Stimulated activated CD4-positive, alpha-beta T cell treated with anti-CD3 and anti-CD28 coated beads, Interleukin-15, amount 100 ng/mL, for 1 hour (primary cell): ENCODE data around the gene CLPSL1.

Experiments
- DNase-seq, 2 donors: peaks; one replicate each; pipeline ENCODE4 v3.0.0-alpha.2; 2020; ENCODE audit warnings: low read depth in 1 of 2, low spot score in 1 of 2

The CLPSL1 gene

DNA sequence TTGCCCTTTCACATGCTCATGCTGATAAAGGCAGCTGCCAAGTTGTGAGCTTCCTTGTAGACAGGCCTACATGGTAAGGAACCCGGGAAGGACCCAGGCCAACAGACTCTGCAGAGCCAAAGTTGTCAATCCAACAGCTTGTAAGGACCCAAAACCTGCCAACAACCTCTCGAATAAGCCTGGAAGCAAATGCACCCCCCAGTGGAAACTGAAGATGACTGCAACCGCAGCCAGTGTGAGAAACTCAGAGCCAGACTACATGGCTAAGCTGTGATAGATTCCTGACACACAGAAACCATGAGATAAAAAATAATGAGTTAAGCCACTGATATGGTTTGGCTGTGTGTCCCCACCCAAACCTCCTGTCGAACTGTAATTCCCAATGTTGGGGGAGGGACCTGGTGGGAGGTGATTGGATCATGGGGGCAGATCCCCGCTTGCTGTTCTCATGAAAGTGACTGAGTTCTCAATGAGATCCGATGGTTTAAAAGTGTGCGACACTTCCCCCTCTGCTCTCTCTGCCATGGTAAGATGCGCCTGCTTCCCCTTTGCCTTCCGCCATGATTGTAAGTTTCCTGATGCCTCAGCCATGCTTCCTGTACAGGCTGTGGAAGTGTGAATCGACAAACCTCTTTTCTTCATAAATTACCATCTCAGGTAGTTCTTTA is 23.2 kb upstream of the CLPSL1 start:
- no peak for DNase-seq

DNA sequence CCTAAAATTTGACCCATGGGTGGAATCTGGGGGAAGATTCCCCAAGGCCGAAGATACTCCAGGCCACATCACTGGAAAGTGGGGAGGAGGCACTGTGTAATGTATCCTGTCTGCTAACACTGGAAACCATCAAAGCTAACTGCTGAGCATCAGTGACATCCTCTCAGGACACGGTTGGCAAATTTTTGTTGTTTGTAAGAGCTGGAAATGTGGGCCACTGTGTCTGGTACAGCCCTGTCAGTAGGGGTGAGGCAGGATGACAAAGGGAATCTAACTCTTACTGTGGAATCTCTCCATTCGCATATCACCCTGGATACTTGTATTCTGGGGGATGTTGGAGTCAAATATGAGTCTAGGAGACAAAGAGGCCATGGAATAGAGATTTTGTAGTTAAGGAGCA is 21.4 kb upstream of the CLPSL1 start:
- no peak for DNase-seq

DNA sequence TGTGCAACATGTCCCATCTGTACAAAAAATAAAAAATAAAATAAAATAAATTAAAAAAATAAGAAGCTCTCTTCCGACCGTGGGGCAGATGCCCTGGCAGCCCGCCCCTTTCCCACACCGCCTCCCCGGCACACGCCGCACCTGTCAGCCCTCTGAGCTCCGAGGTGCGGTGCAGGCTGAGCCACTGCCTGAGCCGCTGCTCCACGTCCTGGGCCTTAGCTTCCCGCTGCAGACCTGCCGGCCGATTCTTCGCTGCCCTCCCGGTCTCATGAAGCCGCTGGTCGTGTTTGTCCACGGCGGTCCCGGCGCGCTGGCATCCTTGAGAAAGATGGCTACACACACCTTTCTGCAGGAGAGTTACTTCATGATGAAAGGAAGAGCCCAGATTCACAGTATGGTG is 15.1 kb upstream of the CLPSL1 start:
- DNase-seq: no peak

DNA sequence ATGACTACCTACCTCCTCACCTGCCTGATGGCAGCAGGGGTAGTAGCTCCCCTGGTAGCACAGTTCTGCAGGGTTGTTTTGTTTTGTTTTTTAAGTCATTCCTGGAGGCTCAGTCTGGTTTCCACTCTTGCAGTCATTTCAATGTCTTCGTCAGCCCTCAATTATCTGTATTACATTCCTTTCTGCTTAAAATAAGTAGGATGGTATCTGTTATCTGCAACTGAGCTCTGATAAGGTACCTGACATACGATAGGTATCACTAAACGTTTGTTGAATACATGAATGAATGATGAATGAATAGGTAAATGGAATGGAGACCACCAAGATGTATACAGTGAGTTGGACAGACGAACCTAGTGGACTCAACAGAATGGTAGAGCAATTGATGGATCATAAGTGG is 11.6 kb upstream of the CLPSL1 start:
- no peak for DNase-seq

DNA sequence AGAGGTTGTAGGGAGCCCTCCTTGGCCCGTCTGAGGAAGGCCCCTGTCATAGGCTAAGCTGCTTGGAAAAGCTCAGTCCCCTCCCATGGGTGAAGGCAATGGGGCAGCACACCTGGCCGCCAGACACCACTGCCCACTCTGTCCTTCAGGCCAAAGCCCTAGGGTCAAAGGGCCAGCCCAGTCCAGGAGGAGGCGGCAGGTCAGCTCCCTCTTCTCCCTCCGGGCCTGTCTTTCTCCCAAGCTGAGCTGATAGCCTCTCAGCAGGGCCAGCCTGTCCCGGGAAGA is 9.5 kb upstream of the CLPSL1 start:
- no peak for DNase-seq

DNA sequence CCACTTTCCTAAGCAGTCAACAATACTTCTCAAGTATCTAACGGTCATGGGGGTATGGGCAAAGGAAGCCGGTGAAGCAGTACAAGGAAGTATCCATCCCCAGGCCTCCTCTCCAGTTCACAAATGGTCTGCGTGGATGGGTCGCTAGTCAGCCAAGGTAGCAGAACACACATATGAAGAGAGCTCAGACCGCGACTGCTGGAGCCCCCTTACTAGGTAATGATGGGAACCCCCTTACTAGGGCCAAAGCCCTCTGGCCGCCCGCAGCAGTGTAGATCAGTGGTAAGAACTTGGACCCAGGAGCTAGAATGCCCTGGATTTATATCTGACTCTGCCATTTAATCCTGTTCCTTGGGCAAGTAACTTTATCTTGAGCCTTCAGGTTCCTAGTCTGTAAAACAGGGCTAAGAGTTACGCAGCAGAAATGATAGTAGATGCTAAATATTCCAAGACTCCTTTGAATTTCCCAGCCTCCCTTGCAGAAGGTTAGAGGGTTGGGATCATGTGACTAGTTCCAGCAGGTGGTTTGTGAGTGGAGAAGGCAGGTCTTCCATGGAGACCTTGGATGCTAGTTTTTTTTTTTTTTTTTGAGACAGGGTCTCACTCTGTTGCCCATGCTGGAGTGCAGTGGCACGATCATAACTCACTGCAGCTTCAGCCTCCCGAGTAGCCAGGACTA is 6.6 kb upstream of the CLPSL1 start:
- DNase-seq: no peak

DNA sequence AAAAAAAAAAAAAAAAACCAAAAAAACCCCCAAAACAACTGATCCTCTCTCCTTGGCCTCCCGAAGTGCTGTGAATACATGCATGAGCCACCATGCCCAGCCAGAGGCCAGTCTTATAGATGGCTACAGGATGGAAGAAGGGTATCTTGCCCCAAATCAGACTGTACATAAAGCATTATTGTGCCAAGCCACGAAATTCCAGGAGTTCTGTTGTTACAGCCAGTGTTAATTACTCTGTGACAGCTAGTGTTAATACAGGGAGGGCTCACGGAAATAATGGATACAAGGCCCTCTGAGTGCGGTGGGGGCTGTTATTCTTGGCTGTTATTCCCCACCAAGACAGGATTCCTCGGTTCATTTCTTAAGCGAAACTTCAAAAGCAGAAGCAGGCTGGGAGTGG is 5.8 kb upstream of the CLPSL1 start:
- DNase-seq: no peak

DNA sequence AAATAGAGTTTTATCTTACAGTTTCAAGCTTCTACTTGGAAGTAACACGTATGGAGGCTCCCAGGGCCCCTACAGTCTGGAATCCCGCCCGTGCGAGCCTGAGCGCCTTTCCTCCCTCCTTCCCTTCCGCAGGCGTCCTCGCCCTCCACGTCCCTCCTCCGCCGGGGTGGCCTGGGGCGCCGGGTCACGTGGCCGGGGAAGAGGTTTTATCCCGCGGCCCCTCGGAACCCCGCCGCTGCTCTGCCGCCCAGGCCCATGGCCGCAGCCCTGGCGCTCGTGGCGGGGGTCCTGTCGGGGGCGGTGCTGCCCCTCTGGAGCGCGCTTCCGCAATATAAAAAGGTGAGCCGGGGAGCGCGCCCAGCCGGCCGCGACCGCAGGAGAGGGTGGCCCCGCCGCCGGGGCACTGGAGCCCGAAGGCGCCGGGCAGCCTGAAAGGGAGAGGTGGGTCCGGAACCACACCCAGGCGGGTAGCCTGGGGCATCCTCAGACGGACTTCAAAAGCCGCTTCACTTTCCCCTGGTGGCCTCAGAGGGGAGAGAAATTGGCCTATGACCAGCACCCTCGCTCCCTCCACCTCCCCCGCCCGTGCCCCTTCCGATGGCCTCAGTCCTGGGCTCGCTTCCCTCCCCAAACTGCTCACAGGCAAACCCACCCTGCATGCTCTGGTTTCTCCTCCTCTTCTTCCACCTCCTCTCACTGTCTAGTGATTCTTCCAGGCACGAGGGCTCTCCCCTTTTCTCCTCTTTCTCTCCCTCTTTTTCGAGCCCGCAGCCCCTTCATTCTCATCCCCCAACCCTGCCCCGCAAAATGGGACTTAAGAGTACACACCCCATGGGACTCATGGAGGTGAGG is 4.2 kb upstream of the CLPSL1 start, which contains the start of gene CLPSL2:
TSS of gene CLPSL2 (plus strand) at position 235 of the 852 bp plus-strand sequence. CDS start at position 256, 21 bp downstream.
- DNase-seq: no peak

DNA sequence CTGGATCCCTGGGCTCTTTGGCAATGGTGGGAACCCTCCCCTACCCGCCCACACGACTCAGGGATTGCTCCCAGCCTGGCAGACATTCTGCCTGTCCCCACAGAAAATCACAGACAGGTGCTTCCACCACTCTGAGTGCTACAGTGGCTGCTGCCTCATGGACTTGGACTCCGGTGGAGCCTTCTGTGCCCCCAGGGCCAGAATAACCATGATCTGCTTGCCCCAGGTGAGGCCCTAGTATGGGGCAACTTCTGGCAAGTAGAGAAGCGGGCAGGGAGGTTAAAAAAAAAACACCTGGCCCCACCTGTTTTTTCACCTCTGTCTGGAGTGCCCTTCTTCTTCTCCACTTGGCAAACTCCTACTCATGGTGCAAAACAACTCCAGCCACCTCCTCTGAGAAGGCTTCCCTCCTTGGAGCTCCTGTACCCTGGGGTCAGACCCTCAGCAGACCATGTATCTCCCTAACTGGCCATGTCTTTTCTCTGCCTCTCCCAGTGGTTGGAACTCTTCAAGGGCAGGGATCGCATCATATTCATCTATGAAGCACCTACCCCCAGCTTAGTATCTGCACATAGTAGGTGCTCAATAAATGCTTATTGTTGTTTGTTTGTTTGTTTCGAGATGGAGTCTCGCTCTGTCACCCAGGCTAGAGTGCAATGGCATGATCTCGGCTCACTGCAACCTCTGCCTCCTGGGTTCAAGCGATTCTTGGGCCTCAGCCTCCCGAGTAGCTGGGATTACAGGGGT is 3.3 kb upstream of the CLPSL1 start:
- no peak for DNase-seq

DNA sequence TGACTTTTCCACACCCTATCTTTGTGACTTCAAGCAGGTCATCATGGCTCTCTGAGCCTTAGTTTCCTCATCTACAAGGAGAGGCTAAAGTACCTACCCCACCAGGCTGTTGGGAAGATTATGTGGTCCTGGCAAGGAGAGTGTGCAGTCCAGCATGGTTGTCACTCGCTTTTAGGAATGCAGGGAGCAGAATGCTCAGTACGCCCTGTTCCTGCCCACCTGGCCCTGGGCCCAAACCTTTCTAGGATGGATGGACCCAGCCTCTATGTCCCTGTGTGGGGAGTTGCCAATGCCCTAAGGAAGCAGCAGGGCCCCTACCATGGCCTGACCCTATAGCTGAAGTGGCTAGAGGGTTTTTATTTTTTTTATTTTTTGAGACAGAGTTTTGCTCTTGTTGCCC is 2.4 kb upstream of the CLPSL1 start:
- DNase-seq: no peak

DNA sequence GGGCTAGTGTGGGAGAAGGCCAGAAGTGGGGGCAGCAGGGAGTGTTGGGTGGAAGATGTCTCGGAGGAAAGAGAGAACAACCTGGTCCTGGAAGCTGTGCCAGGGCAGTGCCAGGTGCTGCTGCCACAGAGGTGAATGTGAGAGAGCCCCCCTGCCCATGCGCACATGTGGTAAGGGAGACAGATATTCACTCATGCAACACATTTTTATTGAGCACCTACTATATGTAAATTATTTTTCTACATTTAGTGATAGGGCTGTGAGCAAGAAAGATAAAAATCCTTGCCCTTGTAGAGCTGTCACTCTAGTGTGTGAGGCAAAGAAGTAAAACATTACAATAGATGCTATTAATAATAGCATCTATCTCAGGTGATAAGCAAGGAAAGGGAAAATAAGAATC is 471 bp downstream of the CLPSL1 start:
- no peak for DNase-seq

DNA sequence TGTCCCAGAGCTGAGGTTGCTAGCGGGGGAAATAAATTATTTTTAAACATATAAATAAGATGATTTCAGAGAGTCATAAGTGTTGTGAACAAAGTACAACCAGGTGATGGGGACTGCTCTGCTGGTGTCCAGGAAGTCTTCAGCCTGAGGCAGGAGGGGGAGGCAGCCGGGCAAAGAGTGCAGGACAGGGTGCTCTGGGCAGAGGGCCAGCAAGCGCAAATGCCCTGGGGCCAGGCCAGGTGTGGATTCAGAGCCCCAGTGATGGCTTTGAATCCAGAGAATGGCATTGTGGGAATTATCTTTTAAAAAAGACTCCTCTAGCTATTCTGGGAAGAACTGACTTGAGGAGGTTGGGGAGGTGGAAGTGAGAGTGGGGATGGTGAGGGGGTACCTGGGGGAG is 1.6 kb downstream of the CLPSL1 start:
- no peak for DNase-seq

DNA sequence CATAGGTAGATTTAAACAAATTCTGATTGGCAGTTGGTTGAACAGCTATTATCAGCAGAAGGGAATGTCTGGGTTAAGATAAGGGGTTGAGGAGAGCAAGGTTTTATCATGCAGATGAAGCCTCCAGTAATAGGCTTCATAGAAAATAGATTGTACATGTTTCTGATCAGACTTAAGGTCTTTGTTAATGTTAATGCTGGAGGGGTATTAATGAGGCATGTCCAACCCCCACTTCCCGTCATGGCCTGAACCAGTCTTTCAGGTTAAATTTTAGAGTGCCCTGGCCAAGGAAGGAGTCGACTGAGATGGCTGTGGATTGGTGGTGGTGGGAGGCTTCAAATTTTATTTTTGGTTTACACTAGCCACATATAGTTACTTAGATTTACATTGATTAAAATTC is 3.4 kb downstream of the CLPSL1 start:
- no peak for DNase-seq

DNA sequence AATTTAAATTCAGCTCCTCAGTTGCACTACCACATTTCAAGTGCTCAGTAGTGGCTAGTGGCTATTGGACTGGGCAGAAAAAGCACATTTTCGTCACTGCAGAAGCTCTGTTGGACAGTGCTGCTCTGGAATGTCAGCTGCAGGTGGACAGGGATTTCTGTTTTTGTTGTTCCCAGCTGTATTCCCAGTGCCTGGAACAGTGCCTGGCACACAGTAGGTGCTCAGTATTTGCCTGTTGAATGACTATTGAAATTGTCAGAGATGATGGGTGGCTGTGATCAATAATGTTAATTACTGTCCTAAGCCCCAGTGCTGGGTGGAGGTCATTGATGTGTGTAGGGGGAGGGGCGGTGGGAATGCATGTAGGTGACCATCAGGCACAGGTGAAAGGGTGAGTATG is 5.5 kb downstream of the CLPSL1 start:
- no peak for DNase-seq

DNA sequence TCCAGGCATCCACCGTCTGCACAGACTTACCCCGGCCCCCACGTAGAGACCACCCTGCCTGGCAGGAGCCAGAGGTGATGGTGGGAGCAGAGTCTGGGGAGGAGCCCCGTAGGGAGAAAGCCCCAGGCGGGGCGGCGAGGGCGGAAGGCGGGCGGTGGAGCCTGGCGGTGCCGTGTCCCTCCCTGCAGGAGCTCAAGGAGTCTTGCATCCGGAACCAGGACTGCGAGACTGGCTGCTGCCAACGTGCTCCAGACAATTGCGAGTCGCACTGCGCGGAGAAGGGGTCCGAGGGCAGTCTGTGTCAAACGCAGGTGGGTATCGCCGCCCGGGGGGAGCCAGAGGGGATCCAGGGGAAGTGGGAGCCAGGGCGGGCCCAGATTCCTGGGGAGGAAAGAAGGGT is 6.0 kb downstream of the CLPSL1 start:
- DNase-seq: no peak

DNA sequence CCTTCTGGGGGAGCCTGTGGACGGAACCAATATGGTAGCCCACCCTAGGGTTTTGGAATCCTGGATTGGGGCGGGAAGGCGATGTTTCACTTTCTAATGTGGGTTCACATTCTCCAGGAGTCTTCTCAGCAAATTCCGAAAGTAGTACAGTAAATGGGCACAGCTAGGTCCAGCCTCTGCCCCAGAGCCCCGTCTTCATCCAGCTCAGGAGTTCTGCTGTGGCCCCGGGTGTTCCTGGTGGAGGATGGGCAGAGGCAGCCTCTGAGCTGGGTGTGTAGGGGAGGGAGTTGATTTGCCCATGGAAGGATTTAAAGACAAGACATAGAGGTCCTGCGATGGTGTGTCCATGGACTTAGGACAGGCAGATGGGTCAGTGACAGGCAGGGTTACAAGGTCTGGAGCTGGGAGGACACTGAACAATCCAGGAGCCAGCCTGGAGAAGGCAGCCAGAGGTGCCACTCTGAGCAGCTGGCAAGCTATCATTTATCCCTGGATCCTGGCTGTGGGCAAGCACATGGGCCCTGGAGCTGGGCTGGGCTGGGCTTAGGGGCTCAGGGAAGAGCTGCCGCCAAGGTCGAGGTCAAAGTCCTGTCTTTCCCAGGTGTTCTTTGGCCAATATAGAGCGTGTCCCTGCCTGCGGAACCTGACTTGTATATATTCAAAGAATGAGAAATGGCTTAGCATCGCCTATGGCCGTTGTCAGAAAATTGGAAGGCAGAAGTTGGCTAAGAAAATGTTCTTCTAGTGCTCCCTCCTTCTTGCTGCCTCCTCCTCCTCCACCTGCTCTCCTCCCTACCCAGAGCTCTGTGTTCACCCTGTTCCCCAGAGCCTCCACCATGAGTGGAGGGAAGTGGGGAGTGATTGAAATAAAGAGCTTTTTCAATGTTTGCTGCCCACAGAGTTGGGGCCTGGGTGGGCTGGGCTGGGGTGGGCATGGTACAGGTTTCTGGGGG is 6.7 kb downstream of the CLPSL1 start:
- DNase-seq: no peak

DNA sequence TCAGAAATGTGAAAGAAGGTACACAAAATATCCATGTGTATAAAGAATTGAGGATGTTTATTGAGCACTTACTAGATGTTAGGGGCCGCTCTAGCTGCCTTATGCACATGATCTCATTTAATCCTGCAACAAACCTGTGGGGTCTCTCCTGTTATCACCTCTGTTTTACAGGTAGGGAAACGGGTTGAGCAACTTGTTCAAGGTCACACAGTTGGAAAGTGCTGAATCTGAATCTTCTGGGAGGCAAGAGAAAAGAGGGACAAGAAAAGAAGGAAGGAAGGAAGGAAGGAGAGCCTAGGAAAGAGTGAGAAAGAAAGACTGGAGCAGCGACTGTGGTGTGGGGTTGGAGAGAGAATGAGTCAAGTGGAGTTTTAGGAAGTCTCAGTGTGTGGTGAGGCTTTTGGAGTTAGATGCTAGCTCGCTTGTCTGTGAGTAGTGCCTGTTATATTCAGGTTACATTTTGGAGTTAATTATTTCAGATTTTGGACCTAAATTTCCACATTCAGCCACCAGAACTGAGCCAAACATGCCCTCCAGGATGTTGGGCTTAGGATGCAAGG is 7.7 kb downstream of the CLPSL1 start:
- no peak for DNase-seq

DNA sequence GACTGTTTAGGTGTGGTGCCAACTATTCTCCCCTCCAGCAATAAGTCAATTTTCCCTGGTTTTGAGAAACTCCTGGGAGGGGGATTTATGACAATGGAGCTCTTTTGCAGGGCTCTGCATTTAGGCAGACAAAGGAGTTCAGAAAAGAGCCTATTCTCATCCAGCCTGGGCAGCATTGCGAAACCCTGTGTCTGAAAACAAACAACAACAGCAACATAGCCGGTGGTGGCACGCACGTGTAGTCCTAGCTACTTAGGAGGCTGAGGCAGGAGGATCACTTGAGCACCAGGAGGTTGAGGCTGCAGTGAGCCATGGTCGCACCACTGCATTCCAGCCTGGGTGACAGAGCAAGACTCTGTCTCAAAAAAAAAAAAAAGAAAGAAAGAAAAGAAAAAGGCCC is 9.9 kb downstream of the CLPSL1 start:
- DNase-seq: no peak

DNA sequence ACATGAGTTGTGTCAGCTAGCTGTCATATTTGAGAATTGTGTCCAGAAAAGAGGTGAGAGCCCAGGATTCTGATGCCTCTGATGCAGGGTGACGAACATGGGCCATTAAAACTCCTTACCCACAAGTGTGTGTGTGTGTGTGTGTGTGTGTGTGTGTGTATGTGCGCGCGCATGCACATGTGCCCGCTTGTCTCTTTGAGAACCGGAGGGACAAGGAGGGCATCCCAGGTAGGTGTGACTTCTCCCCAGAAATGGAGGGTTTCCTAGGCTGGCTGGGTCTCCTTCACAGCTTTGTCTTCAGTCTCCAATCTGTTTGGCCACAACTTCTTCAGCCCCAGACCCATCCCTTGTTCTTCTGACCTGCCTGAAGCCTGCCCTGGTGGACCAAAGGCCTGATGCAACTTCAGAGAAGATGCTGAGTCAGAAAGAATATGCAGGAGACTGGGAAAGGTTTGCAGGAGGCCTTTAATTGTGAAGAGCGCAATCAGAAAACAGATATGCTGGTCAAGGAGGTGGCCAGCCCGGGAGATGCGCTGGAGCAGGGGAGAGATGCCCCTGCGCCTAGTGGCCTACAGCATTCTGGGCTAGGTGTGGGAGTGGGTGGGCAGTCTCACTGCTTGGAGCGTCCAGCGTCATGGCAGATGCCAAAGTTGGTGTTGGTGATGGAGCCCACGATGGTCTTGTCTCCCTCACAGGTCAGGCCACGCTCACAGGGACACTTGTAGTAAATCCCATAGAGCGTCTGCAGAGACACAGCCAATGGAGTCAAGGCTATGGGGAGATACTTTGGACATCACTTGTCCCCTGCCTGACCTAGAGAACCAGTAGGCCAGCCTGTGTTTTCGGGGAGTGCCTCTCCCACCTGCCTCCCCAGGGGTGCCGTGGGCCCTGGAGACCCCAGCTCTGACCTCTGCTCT is 14.0 kb downstream of the CLPSL1 start:
- no peak for DNase-seq
